PC-9 (cell line): Measurements from ENCODE around the gene CELA3B. TPM values are rescaled to one million over a fixed set of nuclear protein-coding genes. Genes with fewer than 3 reads are reported as not detected.

Experiments
- BruUV-seq: library from RNA; stranded (reverse); fragments of 400-500 nt; replicated peaks from 2 replicates; lab custom pipeline; 2021; lab: Mats Ljungman, UMichigan
- CTCF ChIA-PET: fragments of 300-600 bp; sonication (Branson Sonifier 250); formaldehyde crosslinking; loops from one replicate; lab custom pipeline; 2022; ENCODE audit warnings: antibody characterized with exemption; lab: Charles Lee
- POLR2A ChIA-PET: fragments of 300-600 bp; sonication (Branson Sonifier 250); formaldehyde crosslinking; loops from one replicate; lab custom pipeline; 2022; ENCODE audit warnings: antibody characterized with exemption; ENCODE audit not compliant: unreplicated experiment; lab: Charles Lee
- DNase-seq, 2 experiments: peaks; one replicate each; pipeline versions ENCODE4 v3.0.0 to v3.0.0-alpha.2; 2015 to 2022; ENCODE audit warnings: mixed read lengths in 1 of 2
- H2AFZ ChIP-seq: fragments of 200-600 bp; sonication (generic); 2 replicates; pipeline ENCODE4 v1.8.1; 2017; ENCODE audit warnings: antibody characterized with exemption
- H3F3A ChIP-seq: fragments of 200-600 bp; sonication (generic); 2 replicates; pipeline ENCODE4 v1.8.1; 2017; ENCODE audit warnings: antibody characterized with exemption, mild to moderate bottlenecking, low read depth; ENCODE audit not compliant: insufficient read depth
- H3K27ac ChIP-seq: fragments of 200-600 bp; sonication (generic); 2 replicates; pipeline ENCODE4 v1.6.1; 2016; ENCODE audit warnings: mixed run types
- H3K27me3 ChIP-seq: fragments of 200-600 bp; sonication (generic); 2 replicates; pipeline ENCODE4 v1.6.1; 2016; ENCODE audit warnings: low read depth, mixed run types; ENCODE audit not compliant: insufficient read depth
- H3K36me3 ChIP-seq: fragments of 200-600 bp; sonication (generic); 2 replicates; pipeline ENCODE4 v1.6.1; 2016; ENCODE audit warnings: low read depth, mixed run types
- H3K4me1 ChIP-seq: fragments of 200-600 bp; sonication (generic); replicated peaks from 2 replicates; pipeline ENCODE4 v1.6.1; 2016; ENCODE audit warnings: mixed run types; ENCODE audit not compliant: insufficient read depth
- H3K4me2 ChIP-seq: fragments of 200-600 bp; sonication (generic); 2 replicates; pipeline ENCODE4 v1.6.1; 2017; ENCODE audit warnings: mixed run types
- H3K4me3 ChIP-seq: fragments of 200-600 bp; sonication (generic); 2 replicates; pipeline ENCODE4 v1.6.1; 2016; ENCODE audit warnings: mixed run types
- H3K79me2 ChIP-seq: fragments of 200-600 bp; sonication (generic); 2 replicates; pipeline ENCODE4 v1.6.1; 2017; ENCODE audit warnings: low read depth, mixed run types
- H3K9me2 ChIP-seq: fragments of 200-600 bp; sonication (generic); 2 replicates; pipeline ENCODE4 v1.8.1; 2017; ENCODE audit warnings: mild to moderate bottlenecking; ENCODE audit not compliant: insufficient read depth
- H3K9me3 ChIP-seq: fragments of 200-600 bp; sonication (generic); 2 replicates; pipeline ENCODE4 v1.8.1; 2016; ENCODE audit warnings: low read depth; ENCODE audit not compliant: insufficient read depth
- H4K20me1 ChIP-seq: fragments of 200-600 bp; sonication (generic); 2 replicates; pipeline ENCODE4 v1.8.1; 2017; ENCODE audit not compliant: insufficient read depth
- CTCF ChIP-seq: fragments of 200-600 bp; sonication (generic); conservative IDR thresholded peaks from 2 replicates; pipeline ENCODE4 v1.6.1; 2017; ENCODE audit warnings: mixed run types, antibody characterized with exemption, mild to moderate bottlenecking, moderate library complexity
- EZH2 ChIP-seq: fragments of 200-600 bp; sonication (generic); IDR thresholded peaks from 2 replicates; pipeline ENCODE4 v1.8.0; 2017; ENCODE audit warnings: antibody characterized with exemption, low read depth
- intact Hi-C: fragments of 100-400 bp; cut with micrococcal nuclease; formaldehyde crosslinking; loops from one replicate; pipeline ENCODE4 v1.10.0; 2022; ENCODE audit not compliant: unreplicated experiment
- total RNA-seq: library from RNA; stranded (reverse); gene quantifications from 2 replicates; pipeline ENCODE4 v1.2.3, GENCODE V29; 2021

CELA3B gene
- total RNA-seq, 1 experiment from 2014 or later: not detected

GRCh38 chr1:22037520-22037919, 60.7 kb downstream of the CELA3B start:
- Histone ChIP-seq H2AFZ (no peak overlapping the region), H3K36me3 (no peaks in the 10 kb centered on the region), H3K9me3 (no peaks in the 10 kb centered on the region), H3K27me3 (no peaks in the 10 kb centered on the region), H3K4me1 (peaks cover 11% of the 10 kb centered on the region), H3K4me2 (no peak overlapping the region), H4K20me1 (no peaks in the 10 kb centered on the region), H3F3A (peaks cover 11% of the 10 kb centered on the region; the same call in 1 of the 2 replicates), H3K4me3 (no peak overlapping the region), H3K79me2 (no peaks in the 10 kb centered on the region), H3K9me2 (no peaks in the 10 kb centered on the region), H3K27ac (no peak overlapping the region)
- BruUV-seq: no TSS peak
- TF ChIP-seq CTCF: no peak
- DNase-seq: no peak
- intact Hi-C loops: no loop called here
- CTCF ChIA-PET: no interaction called here
- POLR2A ChIA-PET: no interaction called here

- H4K20me1 ChIP-seq: no peaks in the 10 kb centered on the region
- H3K9me3 ChIP-seq: no peaks in the 10 kb centered on the region
- H2AFZ ChIP-seq: no peak overlapping the region
- no peaks in the 10 kb centered on the region for H3K36me3 ChIP-seq
- CTCF ChIA-PET: interaction anchor here (0.7 kb wide), 1 partner anchor 8 kb away, joined by 3 read pairs; no protein-coding TSS in a partner anchor
- H3K9me2 ChIP-seq: no peaks in the 10 kb centered on the region
- peaks cover 16% of the 10 kb centered on the region for H3K4me1 ChIP-seq
- no peak for TF ChIP-seq CTCF
- TF ChIP-seq EZH2: no peak
- H3K4me2 ChIP-seq: no peak overlapping the region
- no peak overlapping the region for H3K27ac ChIP-seq
- peaks cover 17% of the 10 kb centered on the region; the same call in 1 of the 2 replicates for H3F3A ChIP-seq
- no peaks in the 10 kb centered on the region for H3K79me2 ChIP-seq
- no peak for DNase-seq
- intact Hi-C loops: no loop called here
- POLR2A ChIA-PET: no interaction called here
- no peak overlapping the region for H3K4me3 ChIP-seq
- H3K27me3 ChIP-seq: no peaks in the 10 kb centered on the region
- BruUV-seq: no TSS peak
These were observed 61.2 kb downstream of the CELA3B start for GRCh38 chr1:22038036-22038435.

Other genes with a start within 250 kb of the CELA3B start
- gene USP48, start 193.9 kb upstream of the CELA3B start, total RNA-seq: 63.1 and 63.5 TPM in 2 replicates
- not detected in 2 replicates for gene LDLRAD2, start 164.8 kb upstream of the CELA3B start, total RNA-seq
- 126 and 157 TPM in 2 replicates for gene HSPG2, start 39.7 kb upstream of the CELA3B start, total RNA-seq
- not detected in 2 replicates for gene CELA3A, start 24.6 kb downstream of the CELA3B start, total RNA-seq
- gene CDC42, start 75.7 kb downstream of the CELA3B start, total RNA-seq: 119 and 183 TPM in 2 replicates
- 0.78 and 0.83 TPM in 2 replicates for gene WNT4, start 166.1 kb downstream of the CELA3B start, total RNA-seq